ENCODE data around the gene ERFL.
A peak's percentile ranks its signal among the peaks of the same experiment; 100 is the strongest.

Gene ERFL

GRCh38 chr19:41967054-41967783 is 39.0 kb upstream of the ERFL start:
- H3K4me3 ChIP-seq (ENCODE audit: low read length) = no peak overlapping the region
- TF ChIP-seq CTCF (conservative IDR thresholded peaks at IDR 0.05; ENCODE audit: low read length) = no peak
- DNase-seq (ENCODE audit: low read depth) = no peak

- TF ChIP-seq CTCF (conservative IDR thresholded peaks at IDR 0.05; ENCODE audit: low read length) = no peak
- no peak for DNase-seq (ENCODE audit: low read depth)
- H3K4me3 ChIP-seq (ENCODE audit: low read length) = no peak overlapping the region
Observed at GRCh38 chr19:41965106-41965505, 36.9 kb upstream of the ERFL start.

- DNase-seq (ENCODE audit: low read depth) = no peak
- no peak overlapping the region for H3K4me3 ChIP-seq (ENCODE audit: low read length)
- no peak for TF ChIP-seq CTCF (conservative IDR thresholded peaks at IDR 0.05; ENCODE audit: low read length)
Observed at GRCh38 chr19:41960973-41961372, 32.7 kb upstream of the ERFL start.

GRCh38 chr19:41959056-41960053 is 31.1 kb upstream of the ERFL start, which contains the start of gene RABAC1:
Gene RABAC1 (minus strand): TSS chr19:41959321. CDS start chr19:41959292, 29 bp downstream.
- H3K4me3 ChIP-seq (ENCODE audit: low read length) = peak within 1 kb of the TSS; percentile 94
- TF ChIP-seq CTCF (conservative IDR thresholded peaks at IDR 0.05; ENCODE audit: low read length) = peak; percentile 38
- peak; percentile 86 for DNase-seq (ENCODE audit: low read depth)

- DNase-seq (ENCODE audit: low read depth) = peak; percentile 64
- peak overlapping the region; percentile 94 for H3K4me3 ChIP-seq (ENCODE audit: low read length)
- no peak for TF ChIP-seq CTCF (conservative IDR thresholded peaks at IDR 0.05; ENCODE audit: low read length)
Observed at GRCh38 chr19:41958367-41959055, 30.3 kb upstream of the ERFL start.

GRCh38 chr19:41957838-41958366 is 29.7 kb upstream of the ERFL start:
- TF ChIP-seq CTCF (conservative IDR thresholded peaks at IDR 0.05; ENCODE audit: low read length) = peak; percentile 73
- DNase-seq (ENCODE audit: low read depth) = peak; percentile 79
- peak overlapping the region; percentile 94 for H3K4me3 ChIP-seq (ENCODE audit: low read length)
